GM18511 (cell line): ENCODE results near the gene ALKAL2.

Source experiments
- ATAC-seq: cut with Tn5 transposase; IDR thresholded peaks from one replicate; pipeline ENCODE4 v1.9.1; 2021; ENCODE audit warnings: mild to moderate bottlenecking, moderate library complexity; ENCODE audit not compliant: unreplicated experiment

ALKAL2 gene

GRCh38 chr2:249538-250042 is 38.3 kb downstream of the ALKAL2 start:
- no peak for ATAC-seq

GRCh38 chr2:248724-249123 is 39.2 kb downstream of the ALKAL2 start:
- no peak for ATAC-seq

GRCh38 chr2:246489-247144 is 41.3 kb downstream of the ALKAL2 start:
- peak; percentile 79 for ATAC-seq

- no peak for ATAC-seq
Measured at GRCh38 chr2:244547-244946, 43.3 kb downstream of the ALKAL2 start.

- no peak for ATAC-seq
Measured at GRCh38 chr2:238869-239268, 49.0 kb downstream of the ALKAL2 start.

GRCh38 chr2:238431-238830 is 49.5 kb downstream of the ALKAL2 start:
- ATAC-seq, result no peak

GRCh38 chr2:237878-238277 is 50.0 kb downstream of the ALKAL2 start:
- ATAC-seq, result no peak

- no peak for ATAC-seq
Measured at GRCh38 chr2:236993-237539, 50.8 kb downstream of the ALKAL2 start.

- no peak for ATAC-seq
Measured at GRCh38 chr2:234421-234820, 53.5 kb downstream of the ALKAL2 start.

- ATAC-seq, result no peak
Measured at GRCh38 chr2:233030-233429, 54.9 kb downstream of the ALKAL2 start.

- ATAC-seq, result no peak
Measured at GRCh38 chr2:231521-232185, 56.2 kb downstream of the ALKAL2 start.
